HCT116 (cell line): Measurements from ENCODE around the gene TRIM24. TPM values are rescaled to one million over a fixed set of nuclear protein-coding genes. Genes with fewer than 3 reads are reported as not detected.
"Not testable (repeated sequence)": the region's sequence is repeated elsewhere in the genome, so short reads cannot be mapped to it uniquely, and the experiment has no call there.

Source experiments
- ATAC-seq: fragments of 200-7000 bp; cut with Tn5 transposase; 2 replicates; pipeline ENCODE4 v1.9.1; 2020; ENCODE audit warnings: mild to moderate bottlenecking, moderate library complexity
- BruUV-seq: library from RNA; stranded (reverse); fragments of 400-500 nt; replicated peaks from 2 replicates; lab custom pipeline; 2021; lab: Mats Ljungman, UMichigan
- CTCF ChIA-PET: fragments of 300-600 bp; sonication (Branson Sonifier 250); formaldehyde crosslinking; loops from one replicate; lab custom pipeline; 2021; ENCODE audit warnings: antibody characterized with exemption; lab: Charles Lee
- POLR2A ChIA-PET: fragments of 300-600, 350-600 bp; sonication (Branson Sonifier 250); formaldehyde crosslinking; loops from one replicate; lab custom pipeline; 2021; ENCODE audit warnings: antibody characterized with exemption; lab: Charles Lee
- RAD21 ChIA-PET, 2 experiments: fragments of 300-600 bp; sonication (Branson Sonifier 250); formaldehyde crosslinking; loops; one replicate each; lab custom pipeline; 2023; ENCODE audit warnings: low total read pairs in 2 of 2; ENCODE audit not compliant: uncharacterized antibody in 2 of 2, unreplicated experiment in 2 of 2, low non-redundant PET in 1 of 2; lab: Charles Lee
- DNase-seq: peaks from one replicate; pipeline ENCODE4 v3.0.0-alpha.2; 2010; ENCODE audit warnings: low read depth, low spot score
- H2AFZ ChIP-seq: fragments of 200-600 bp; shearing (Covaris generic), sonication (generic); 2 replicates; pipeline ENCODE4 v1.6.1; 2017; ENCODE audit warnings: low read depth, mixed run types, mixed read lengths, antibody characterized with exemption, low read length; ENCODE audit not compliant: poor library complexity, severe bottlenecking
- H3K27ac ChIP-seq: 2 replicates; pipeline ENCODE4 v1.5.1; 2012; ENCODE audit warnings: low read depth, low read length
- H3K27me3 ChIP-seq: fragments of 200-600 bp; sonication (generic); 2 replicates; pipeline ENCODE4 v1.6.1; 2016; ENCODE audit warnings: mixed run types, low read length, mixed read lengths; ENCODE audit not compliant: insufficient read depth
- H3K36me3 ChIP-seq, 2 experiments: fragments of 200-500 bp in 1 of 2; fragments of 200-600 bp in 1 of 2; sonication (Bioruptor generic) in 1 of 2; sonication (generic) in 1 of 2; 2 replicates each; pipeline versions ENCODE4 v1.5.1 to v1.6.1; 2014 to 2016; ENCODE audit warnings: low read length in 2 of 2, inconsistent platforms in 1 of 2, mixed read lengths in 1 of 2, mixed run types in 1 of 2; ENCODE audit not compliant: insufficient read depth in 2 of 2, control insufficient read depth in 1 of 2
- H3K4me1 ChIP-seq, 2 experiments: fragments of 200-600 bp in 1 of 2; sonication (generic) in 1 of 2; 2 replicates each; pipeline versions ENCODE4 v1.5.1 to v1.6.1; 2012 to 2017; ENCODE audit warnings: low read length in 2 of 2, inconsistent platforms in 1 of 2, mild to moderate bottlenecking in 1 of 2, mixed read lengths in 1 of 2, mixed run types in 1 of 2, moderate library complexity in 1 of 2; ENCODE audit not compliant: insufficient read depth in 2 of 2, control insufficient read depth in 1 of 2
- H3K4me2 ChIP-seq: fragments of 200-600 bp; sonication (generic); 2 replicates; pipeline ENCODE4 v1.6.1; 2017; ENCODE audit warnings: mixed run types, low read length, mixed read lengths
- H3K4me3 ChIP-seq, 2 experiments: fragments of 200-600 bp in 1 of 2; sonication (generic) in 1 of 2; replicated peaks in 1 of 2; 2 replicates each; pipeline ENCODE4 v1.5.1; 2011 to 2016; ENCODE audit warnings: low read length in 2 of 2, control low read depth in 1 of 2, low read depth in 1 of 2, mild to moderate bottlenecking in 1 of 2, mixed read lengths in 1 of 2, mixed run types in 1 of 2
- H3K79me2 ChIP-seq: fragments of 200-600 bp; sonication (generic); 2 replicates; pipeline ENCODE4 v1.6.1; 2017; ENCODE audit warnings: mild to moderate bottlenecking, mixed run types, low read length, moderate library complexity, mixed read lengths; ENCODE audit not compliant: insufficient read depth
- H3K9ac ChIP-seq: fragments of 200-600 bp; sonication (generic); 2 replicates; pipeline ENCODE4 v1.6.1; 2016; ENCODE audit warnings: low read length, mixed read lengths
- H3K9me2 ChIP-seq: fragments of 200-600 bp; sonication (generic), shearing (Covaris generic); 2 replicates; pipeline ENCODE4 v1.6.1; 2017; ENCODE audit warnings: mixed run types, mild to moderate bottlenecking, moderate library complexity; ENCODE audit not compliant: insufficient read depth
- H3K9me3 ChIP-seq, 2 experiments: fragments of 200-500 bp in 1 of 2; fragments of 200-600 bp in 1 of 2; sonication (Bioruptor generic) in 1 of 2; sonication (generic) in 1 of 2; 2 replicates each; pipeline ENCODE4 v1.6.1; 2014 to 2017; ENCODE audit warnings: low read length in 2 of 2, mixed read lengths in 2 of 2, inconsistent platforms in 1 of 2, low read depth in 1 of 2, mild to moderate bottlenecking in 1 of 2, mixed run types in 1 of 2, moderate library complexity in 1 of 2; ENCODE audit not compliant: control insufficient read depth in 1 of 2, insufficient read depth in 1 of 2
- H4K20me1 ChIP-seq: fragments of 200-600 bp; sonication (generic), shearing (Covaris generic); 2 replicates; pipeline ENCODE4 v1.6.1; 2017; ENCODE audit warnings: mixed run types, mild to moderate bottlenecking, moderate library complexity; ENCODE audit not compliant: insufficient read depth
- CBX3 ChIP-seq: IDR thresholded peaks from 2 replicates; pipeline ENCODE4 v1.6.1; 2012; ENCODE audit warnings: low read depth
- CEBPB ChIP-seq: IDR thresholded peaks from 2 replicates; pipeline ENCODE4 v1.6.1; 2012; ENCODE audit warnings: low read depth
- EZH2phosphoT487 ChIP-seq: fragments of 200-600 bp; IDR thresholded peaks from 2 replicates; pipeline ENCODE4 v1.6.1; 2018; ENCODE audit warnings: antibody characterized with exemption, borderline replicate concordance
- FOSL1 ChIP-seq: IDR thresholded peaks from 2 replicates; pipeline ENCODE4 v1.6.1; 2012; ENCODE audit warnings: low read depth
- SRF ChIP-seq: IDR thresholded peaks from 2 replicates; pipeline ENCODE4 v1.6.1; 2012; ENCODE audit warnings: low read depth
- ZBTB33 ChIP-seq: IDR thresholded peaks from 2 replicates; pipeline ENCODE4 v1.6.1; 2011; ENCODE audit warnings: mild to moderate bottlenecking, low read length, moderate library complexity; ENCODE audit not compliant: insufficient replicate concordance; ENCODE audit errors: extremely low read depth
- ZFX ChIP-seq: fragments of 450-650 bp; IDR thresholded peaks from 2 replicates; pipeline ENCODE4 v1.6.1; 2017
- intact Hi-C: fragments of 100-400 bp; cut with micrococcal nuclease; formaldehyde crosslinking; loops from 2 replicates; pipeline ENCODE4 v1.10.0; 2022
- total RNA-seq: library from RNA; stranded (reverse); gene quantifications from one replicate; pipeline ENCODE4 v1.2.1, GENCODE V29; 2021; ENCODE audit not compliant: unreplicated experiment
- TF ChIP-seq, protein P1 (sequence below): IDR thresholded peaks from 2 replicates; pipeline ENCODE4 v1.6.1; 2012

Gene TRIM24
- total RNA-seq, 1 experiment from 2014 or later: 12.8 TPM

DNA sequence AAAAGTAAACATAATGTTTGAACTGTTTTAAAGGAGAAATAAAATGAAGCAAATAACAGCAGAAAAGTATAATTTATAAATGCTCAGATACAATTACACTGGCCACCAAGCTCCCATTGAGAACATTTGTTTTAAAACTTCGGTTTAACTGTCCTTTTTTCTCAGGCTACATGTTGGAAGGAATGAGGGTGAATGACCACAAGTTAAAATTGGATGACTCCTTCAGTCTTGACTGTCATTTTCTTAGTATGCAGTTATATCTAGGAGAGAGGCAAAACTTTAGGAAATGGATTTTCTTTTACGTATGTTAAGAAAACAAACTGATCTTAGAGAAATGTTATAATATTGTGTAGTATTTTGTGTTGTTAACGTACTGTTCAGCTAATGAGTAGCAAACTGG, 5.0 kb downstream of the TRIM24 start:
- intact Hi-C loops: no loop called here
- ATAC-seq: no peak
- H3K27ac ChIP-seq: no peak overlapping the region

DNA sequence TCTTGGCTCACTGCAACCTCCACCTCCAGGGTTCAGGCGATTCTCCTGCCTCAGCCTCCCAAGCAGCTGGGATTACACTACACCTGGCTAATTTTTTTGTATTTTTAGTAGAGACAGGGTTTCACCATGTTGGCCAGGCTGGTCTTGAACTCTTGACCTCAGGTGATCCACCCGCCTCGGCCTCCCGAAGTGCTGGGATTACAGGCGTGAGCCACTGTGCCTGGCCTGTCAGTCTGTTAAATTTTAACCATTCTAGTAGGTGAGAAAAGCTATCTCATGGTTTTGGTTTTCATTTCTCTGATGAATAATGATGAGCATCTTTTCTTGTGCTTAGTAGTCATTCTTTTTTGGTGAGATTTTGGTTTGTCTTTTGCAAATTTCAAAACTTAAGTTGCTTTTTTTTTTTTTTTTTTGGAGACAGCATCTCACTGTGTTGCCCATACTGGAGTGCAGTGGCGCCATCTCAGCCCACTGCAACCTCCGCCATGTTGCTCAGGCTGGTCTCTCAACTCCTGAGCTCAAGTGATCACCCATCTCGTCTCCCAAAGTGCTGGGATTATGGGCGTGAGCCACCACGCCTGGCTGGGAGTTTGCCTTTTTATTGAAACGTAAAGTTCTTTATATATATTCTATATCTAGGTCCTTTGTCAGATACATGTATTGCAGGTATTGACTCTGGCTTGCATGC, 6.2 kb downstream of the TRIM24 start:
- H3K9me3 ChIP-seq, H3K27ac ChIP-seq, H3K36me3 ChIP-seq, H3K9ac ChIP-seq, H3K4me2 ChIP-seq, ATAC-seq, H3K4me1 ChIP-seq, H3K4me3 ChIP-seq, H4K20me1 ChIP-seq, RAD21 ChIA-PET, H3K9me2 ChIP-seq, H2AFZ ChIP-seq, DNase-seq, intact Hi-C loops, H3K27me3 ChIP-seq, CTCF ChIA-PET, BruUV-seq: not testable (repeated sequence)
- peaks cover 48% of the 10 kb centered on the region for H3K79me2 ChIP-seq
- POLR2A ChIA-PET: interaction anchor here (0.6 kb wide), 1 partner anchor 311 kb away, joined by 3 read pairs; no protein-coding TSS in a partner anchor

More for the DNA sequence above, 5.0 kb downstream of the TRIM24 start:
- Histone ChIP-seq H3K4me3 (no peak overlapping the region), H3K4me1 (peaks cover 0 to 8% of the 10 kb centered on the region in 2 experiments; a peak in 3 of 4 replicates), H3K36me3 (no peaks in the 10 kb centered on the region), H3K79me2 (peaks cover 50% of the 10 kb centered on the region), H2AFZ (no peak overlapping the region), H3K4me2 (no peak overlapping the region), H3K27me3 (no peaks in the 10 kb centered on the region), H4K20me1 (no peaks in the 10 kb centered on the region), H3K9me3 (no peaks in the 10 kb centered on the region), H3K9ac (no peak overlapping the region), H3K9me2 (no peaks in the 10 kb centered on the region)
- no peak for DNase-seq
- no TSS peak for BruUV-seq
- ChIA-PET CTCF (no interaction called here), RAD21 (no interaction called here), POLR2A (interaction anchor here (0.6 kb wide), 1 partner anchor 28 kb away, joined by 4 read pairs; no protein-coding TSS in a partner anchor)
- TF ChIP-seq, protein P1, sequence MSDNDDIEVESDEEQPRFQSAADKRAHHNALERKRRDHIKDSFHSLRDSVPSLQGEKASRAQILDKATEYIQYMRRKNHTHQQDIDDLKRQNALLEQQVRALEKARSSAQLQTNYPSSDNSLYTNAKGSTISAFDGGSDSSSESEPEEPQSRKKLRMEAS: no peak
- TF ChIP-seq ZBTB33: no peak
- no peak for TF ChIP-seq FOSL1
- TF ChIP-seq SRF: no peak
- TF ChIP-seq CEBPB: no peak
- no peak for TF ChIP-seq EZH2phosphoT487
- no peak for TF ChIP-seq ZFX
- no peak for TF ChIP-seq CBX3
